Hepatocyte (in vitro differentiated cells): ENCODE results near the gene SNX1. TPM values are rescaled to one million over a fixed set of nuclear protein-coding genes. Genes with fewer than 3 reads are reported as not detected.

Source experiments
- DNase-seq: peaks from one replicate; pipeline ENCODE4 v3.0.0-alpha.2; 2016; ENCODE audit warnings: low spot score
- H2AFZ ChIP-seq: fragments of 200-600 bp; sonication (generic); 2 replicates; pipeline ENCODE4 v1.6.0; 2016; ENCODE audit warnings: antibody characterized with exemption, mild to moderate bottlenecking
- H3K27ac ChIP-seq: fragments of 200-600 bp; sonication (generic); 2 replicates; pipeline ENCODE4 v1.5.1; 2016; ENCODE audit warnings: mild to moderate bottlenecking
- H3K27me3 ChIP-seq: fragments of 200-600 bp; sonication (generic); 2 replicates; pipeline ENCODE4 v1.6.1; 2016
- H3K36me3 ChIP-seq: fragments of 200-600 bp; sonication (generic); replicated peaks from 2 replicates; pipeline ENCODE4 v1.5.1; 2016; ENCODE audit warnings: low read depth; ENCODE audit not compliant: insufficient read depth
- H3K4me1 ChIP-seq: fragments of 200-600 bp; sonication (generic); 2 replicates; pipeline ENCODE4 v1.5.1; 2016; ENCODE audit warnings: mild to moderate bottlenecking, moderate library complexity; ENCODE audit not compliant: insufficient read depth
- H3K4me2 ChIP-seq: fragments of 200-600 bp; sonication (generic); 2 replicates; pipeline ENCODE4 v1.6.0; 2016
- H3K4me3 ChIP-seq: fragments of 200-600 bp; sonication (generic); 2 replicates; pipeline ENCODE4 v1.5.1; 2016; ENCODE audit warnings: mild to moderate bottlenecking
- H3K79me2 ChIP-seq: fragments of 200-600 bp; sonication (generic); 2 replicates; pipeline ENCODE4 v1.6.0; 2017; ENCODE audit warnings: mild to moderate bottlenecking
- H3K9me2 ChIP-seq: fragments of 200-600 bp; sonication (generic); replicated peaks from 2 replicates; pipeline ENCODE4 v1.6.0; 2017; ENCODE audit warnings: mild to moderate bottlenecking; ENCODE audit not compliant: insufficient read depth
- H3K9me3 ChIP-seq: fragments of 200-600 bp; sonication (generic); 2 replicates; pipeline ENCODE4 v1.5.1; 2016; ENCODE audit warnings: low read depth, mild to moderate bottlenecking
- H4K20me1 ChIP-seq: fragments of 200-600 bp; sonication (generic); 2 replicates; pipeline ENCODE4 v1.6.0; 2016; ENCODE audit warnings: mild to moderate bottlenecking; ENCODE audit not compliant: insufficient read depth, poor library complexity, severe bottlenecking
- EZH2 ChIP-seq: fragments of 200-600 bp; sonication (generic); IDR thresholded peaks from 2 replicates; pipeline ENCODE4 v1.6.1; 2016; ENCODE audit warnings: antibody characterized with exemption, mild to moderate bottlenecking, borderline replicate concordance
- EZH2phosphoT487 ChIP-seq: fragments of 200-600 bp; sonication (generic); IDR thresholded peaks from one replicate; pipeline ENCODE4 v1.6.1; 2018; ENCODE audit warnings: antibody characterized with exemption, mild to moderate bottlenecking, low read depth, moderate library complexity; ENCODE audit not compliant: unreplicated experiment, severe bottlenecking
- WGBS: methylation state at CpG from one replicate; pipeline ENCODE4 v1.1.6; 2016; ENCODE audit warnings: low lambda C conversion rate; ENCODE audit errors: missing lambda C conversion rate; 5-methylcytosine and 5-hydroxymethylcytosine counted together
- polyA plus RNA-seq: library from polyadenylated mRNA; unstranded; fragments of >200 nt; fragmentation: Nextera tagmentation; extraction: Ambion mirVana; gene quantifications from 2 replicates; pipeline ENCODE4 v1.2.1, GENCODE V29; 2016
- total RNA-seq: library from RNA; depleted of rRNA; stranded (reverse); fragments of >200 nt; gene quantifications from 2 replicates; pipeline ENCODE4 v1.2.3, GENCODE V29; 2014
- TF ChIP-seq, protein P1 (sequence below): fragments of 200-600 bp; sonication (generic); IDR thresholded peaks from 2 replicates; pipeline ENCODE4 v1.5.1; 2016; ENCODE audit warnings: antibody characterized with exemption, mild to moderate bottlenecking; ENCODE audit not compliant: poor library complexity

Gene SNX1
- total and polyA plus RNA-seq, 2 experiments from 2014 or later: 64.9 to 103 TPM

DNA sequence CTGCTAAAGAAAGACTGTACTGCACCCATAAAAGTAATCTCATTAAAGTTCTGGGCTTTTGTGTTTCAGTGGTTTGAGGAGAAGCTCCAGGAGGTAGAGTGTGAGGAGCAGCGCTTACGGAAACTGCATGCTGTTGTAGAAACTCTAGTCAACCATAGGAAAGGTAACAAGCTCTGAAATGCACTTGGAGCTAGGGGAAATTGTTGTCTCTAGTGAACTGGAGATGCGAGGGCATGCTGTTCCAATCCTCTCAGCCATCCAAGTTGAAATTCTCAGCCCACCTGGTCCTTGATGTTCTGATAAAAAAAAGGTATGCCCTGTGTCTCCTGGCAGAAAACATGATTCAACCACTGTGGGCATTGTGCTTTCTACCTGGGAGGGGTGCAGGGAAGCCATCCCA lies 34.4 kb downstream of the SNX1 start:
- H3K9me3 ChIP-seq: no peaks in the 10 kb centered on the region
- no peaks in the 10 kb centered on the region for H4K20me1 ChIP-seq
- no peak overlapping the region for H3K4me3 ChIP-seq
- H3K27ac ChIP-seq: no peak overlapping the region
- WGBS: 97% methylated on average over 3 of the region's 3 CpGs
- no peak overlapping the region for H3K4me2 ChIP-seq
- no peaks in the 10 kb centered on the region for H3K4me1 ChIP-seq
- no peaks in the 10 kb centered on the region for H3K79me2 ChIP-seq
- no peak for DNase-seq
- no peak overlapping the region for H2AFZ ChIP-seq
- TF ChIP-seq, protein P1, sequence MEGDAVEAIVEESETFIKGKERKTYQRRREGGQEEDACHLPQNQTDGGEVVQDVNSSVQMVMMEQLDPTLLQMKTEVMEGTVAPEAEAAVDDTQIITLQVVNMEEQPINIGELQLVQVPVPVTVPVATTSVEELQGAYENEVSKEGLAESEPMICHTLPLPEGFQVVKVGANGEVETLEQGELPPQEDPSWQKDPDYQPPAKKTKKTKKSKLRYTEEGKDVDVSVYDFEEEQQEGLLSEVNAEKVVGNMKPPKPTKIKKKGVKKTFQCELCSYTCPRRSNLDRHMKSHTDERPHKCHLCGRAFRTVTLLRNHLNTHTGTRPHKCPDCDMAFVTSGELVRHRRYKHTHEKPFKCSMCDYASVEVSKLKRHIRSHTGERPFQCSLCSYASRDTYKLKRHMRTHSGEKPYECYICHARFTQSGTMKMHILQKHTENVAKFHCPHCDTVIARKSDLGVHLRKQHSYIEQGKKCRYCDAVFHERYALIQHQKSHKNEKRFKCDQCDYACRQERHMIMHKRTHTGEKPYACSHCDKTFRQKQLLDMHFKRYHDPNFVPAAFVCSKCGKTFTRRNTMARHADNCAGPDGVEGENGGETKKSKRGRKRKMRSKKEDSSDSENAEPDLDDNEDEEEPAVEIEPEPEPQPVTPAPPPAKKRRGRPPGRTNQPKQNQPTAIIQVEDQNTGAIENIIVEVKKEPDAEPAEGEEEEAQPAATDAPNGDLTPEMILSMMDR: no peak
- TF ChIP-seq EZH2 (no peak), EZH2phosphoT487 (no peak)
- H3K36me3 ChIP-seq: no peaks in the 10 kb centered on the region
- H3K9me2 ChIP-seq: no peaks in the 10 kb centered on the region
- no peaks in the 10 kb centered on the region for H3K27me3 ChIP-seq

DNA sequence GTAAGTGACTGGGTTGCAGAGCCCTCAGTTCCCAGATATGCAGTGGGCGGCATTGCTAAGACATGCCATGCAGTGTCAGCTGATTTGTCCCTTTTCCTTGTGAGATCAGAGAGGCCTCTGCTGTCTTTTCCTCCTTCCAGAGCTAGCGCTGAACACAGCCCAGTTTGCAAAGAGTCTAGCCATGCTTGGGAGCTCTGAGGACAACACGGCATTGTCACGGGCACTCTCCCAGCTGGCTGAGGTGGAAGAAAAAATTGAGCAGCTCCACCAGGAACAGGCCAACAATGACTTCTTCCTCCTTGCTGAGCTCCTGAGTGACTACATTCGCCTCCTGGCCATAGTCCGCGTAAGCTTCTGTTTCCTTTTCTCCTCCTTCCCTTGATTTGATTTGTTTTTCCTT lies 35.8 kb downstream of the SNX1 start:
- H3K36me3 ChIP-seq: no peaks in the 10 kb centered on the region

DNA sequence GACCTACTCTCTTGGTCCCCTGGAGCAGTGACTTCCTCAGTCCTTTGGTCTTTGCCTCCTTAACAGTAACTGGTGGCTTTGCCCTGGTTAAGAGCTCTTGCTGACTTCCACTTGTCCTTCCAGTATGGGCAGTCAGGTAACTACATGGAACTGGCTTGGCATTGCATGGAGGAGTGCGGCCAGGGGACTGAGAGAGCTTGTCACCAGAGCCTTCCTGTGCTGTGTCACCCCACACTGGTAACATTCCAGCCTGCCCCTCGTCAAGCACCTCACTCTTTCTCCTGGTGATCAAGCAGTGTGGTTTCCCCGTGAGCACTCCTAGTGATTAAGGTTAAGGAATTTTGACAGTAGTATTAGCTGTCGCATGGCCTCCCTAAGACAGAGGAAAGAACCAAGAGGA lies 36.4 kb downstream of the SNX1 start:
- H3K9me2 ChIP-seq: no peaks in the 10 kb centered on the region
- no peak overlapping the region for H3K27ac ChIP-seq
- H3K79me2 ChIP-seq: no peaks in the 10 kb centered on the region
- no peak overlapping the region for H3K4me2 ChIP-seq
- no peaks in the 10 kb centered on the region for H3K4me1 ChIP-seq
- no peak for DNase-seq
- no peaks in the 10 kb centered on the region for H4K20me1 ChIP-seq
- H3K27me3 ChIP-seq: no peaks in the 10 kb centered on the region
- no peaks in the 10 kb centered on the region for H3K36me3 ChIP-seq
- no peak overlapping the region for H3K4me3 ChIP-seq
- TF ChIP-seq, protein P1: no peak
- TF ChIP-seq EZH2 (no peak), EZH2phosphoT487 (no peak)
- H2AFZ ChIP-seq: no peak overlapping the region
- WGBS: 93% methylated on average over 4 of the region's 4 CpGs
- H3K9me3 ChIP-seq: no peaks in the 10 kb centered on the region

More for the DNA sequence above, 35.8 kb downstream of the SNX1 start:
- H3K79me2 ChIP-seq: no peaks in the 10 kb centered on the region
- H3K4me1 ChIP-seq: no peaks in the 10 kb centered on the region
- no peaks in the 10 kb centered on the region for H3K9me2 ChIP-seq
- H3K4me2 ChIP-seq: no peak overlapping the region
- no peaks in the 10 kb centered on the region for H4K20me1 ChIP-seq
- no peak for TF ChIP-seq EZH2phosphoT487
- TF ChIP-seq, protein P1: no peak
- no peak for TF ChIP-seq EZH2
- WGBS: 99% methylated on average over 7 of the region's 7 CpGs
- no peaks in the 10 kb centered on the region for H3K27me3 ChIP-seq
- H3K9me3 ChIP-seq: no peaks in the 10 kb centered on the region
- H3K27ac ChIP-seq: no peak overlapping the region
- H3K4me3 ChIP-seq: no peak overlapping the region
- DNase-seq: no peak
- H2AFZ ChIP-seq: no peak overlapping the region
